GM23338 (cell line): ENCODE data around the gene COL25A1. TPM values are rescaled to one million over a fixed set of nuclear protein-coding genes. Genes with fewer than 3 reads are reported as not detected.
A peak's percentile ranks its signal among the peaks of the same experiment; 100 is the strongest.

Experiments used
- ATAC-seq: fragments of 200-7000 bp; cut with Tn5 transposase; 3 replicates; pipeline ENCODE4 v1.9.1; 2020
- DNase-seq: peaks from one replicate; pipeline ENCODE4 v3.0.0-alpha.2; 2015; ENCODE audit warnings: low spot score
- H2AFZ ChIP-seq: fragments of 200-600 bp; sonication (generic); 2 replicates; pipeline ENCODE4 v1.8.0; 2016; ENCODE audit warnings: antibody characterized with exemption, mild to moderate bottlenecking, moderate library complexity
- H3F3A ChIP-seq: fragments of 200-600 bp; sonication (generic); replicated peaks from 2 replicates; pipeline ENCODE4 v1.8.0; 2017; ENCODE audit warnings: antibody characterized with exemption, mixed run types, low read depth
- H3K27ac ChIP-seq: fragments of 200-600 bp; sonication (generic); 2 replicates; pipeline ENCODE4 v1.6.1; 2016; ENCODE audit warnings: low read depth
- H3K27me3 ChIP-seq: fragments of 200-600 bp; sonication (generic); 2 replicates; pipeline ENCODE4 v1.8.0; 2016; ENCODE audit warnings: mild to moderate bottlenecking, mixed run types, moderate library complexity; ENCODE audit not compliant: insufficient read depth
- H3K36me3 ChIP-seq: fragments of 200-600 bp; sonication (generic); 2 replicates; pipeline ENCODE4 v1.8.0; 2016; ENCODE audit warnings: mild to moderate bottlenecking; ENCODE audit not compliant: insufficient read depth
- H3K4me1 ChIP-seq: fragments of 200-600 bp; sonication (generic); 2 replicates; pipeline ENCODE4 v1.8.0; 2016; ENCODE audit warnings: mild to moderate bottlenecking, moderate library complexity; ENCODE audit not compliant: insufficient read depth
- H3K4me2 ChIP-seq: fragments of 200-600 bp; sonication (generic); 2 replicates; pipeline ENCODE4 v1.7.1; 2017; ENCODE audit warnings: mixed run types
- H3K4me3 ChIP-seq: fragments of 200-600 bp; sonication (generic); 2 replicates; pipeline ENCODE4 v1.6.1; 2016; ENCODE audit warnings: mixed run types
- H3K79me2 ChIP-seq: fragments of 200-600 bp; sonication (generic); replicated peaks from 2 replicates; pipeline ENCODE4 v1.8.0; 2017; ENCODE audit warnings: mild to moderate bottlenecking; ENCODE audit not compliant: insufficient read depth
- H3K9me2 ChIP-seq: fragments of 200-600 bp; sonication (generic); 2 replicates; pipeline ENCODE4 v1.8.0; 2017; ENCODE audit not compliant: insufficient read depth
- H4K20me1 ChIP-seq: fragments of 200-600 bp; sonication (generic); replicated peaks from 2 replicates; pipeline ENCODE4 v1.8.0; 2017; ENCODE audit warnings: mild to moderate bottlenecking; ENCODE audit not compliant: insufficient read depth
- H3K27ac Mint-ChIP-seq: 2 replicates; pipeline ENCODE4 v1.8.0; 2020; ENCODE audit warnings: inconsistent platforms, mild to moderate bottlenecking, moderate library complexity, mixed read lengths
- H3K27me3 Mint-ChIP-seq: 3 replicates; pipeline ENCODE4 v1.8.0; 2022; ENCODE audit warnings: low read depth, mild to moderate bottlenecking, moderate library complexity, mixed read lengths, inconsistent platforms; ENCODE audit not compliant: insufficient read depth, poor library complexity
- H3K36me3 Mint-ChIP-seq: 3 replicates; pipeline ENCODE4 v1.8.0; 2021; ENCODE audit warnings: low read depth, mild to moderate bottlenecking, inconsistent platforms, moderate library complexity, mixed read lengths
- H3K4me1 Mint-ChIP-seq: 3 replicates; pipeline ENCODE4 v1.8.0; 2020; ENCODE audit warnings: mild to moderate bottlenecking, inconsistent platforms, mixed read lengths
- H3K4me3 Mint-ChIP-seq: 3 replicates; pipeline ENCODE4 v1.8.0; 2021; ENCODE audit warnings: moderate library complexity, mild to moderate bottlenecking, inconsistent platforms, mixed read lengths
- H3K9me3 Mint-ChIP-seq: 3 replicates; pipeline ENCODE4 v1.8.0; 2020; ENCODE audit warnings: moderate library complexity, mild to moderate bottlenecking, inconsistent platforms, mixed read lengths
- CREB1 ChIP-seq: fragments of 250-450 bp; sonication (Bioruptor Pico); IDR thresholded peaks from 2 replicates; pipeline ENCODE4 v1.5.0; 2020; ENCODE audit warnings: low read depth, mild to moderate bottlenecking, moderate library complexity
- CTCF ChIP-seq, 2 experiments: fragments of 200-600 bp in 1 of 2; sonication (generic) in 1 of 2; conservative IDR thresholded peaks; 2 replicates each; pipeline versions ENCODE4 v1.5.1 to v1.6.1; 2016 to 2017; ENCODE audit warnings: antibody characterized with exemption in 2 of 2, low read depth in 2 of 2, mild to moderate bottlenecking in 2 of 2, moderate library complexity in 1 of 2
- ETS1 ChIP-seq: IDR thresholded peaks from 2 replicates; pipeline ENCODE4 v1.6.1; 2016; ENCODE audit warnings: antibody characterized with exemption
- EZH2 ChIP-seq: fragments of 200-600 bp; sonication (generic); IDR thresholded peaks from one replicate; pipeline ENCODE4 v1.8.0; 2017; ENCODE audit warnings: antibody characterized with exemption, mild to moderate bottlenecking, low read depth; ENCODE audit not compliant: unreplicated experiment
- EZH2phosphoT487 ChIP-seq: fragments of 200-600 bp; sonication (generic); IDR thresholded peaks from one replicate; pipeline ENCODE4 v1.8.1; 2018; ENCODE audit warnings: antibody characterized with exemption; ENCODE audit not compliant: unreplicated experiment
- JUNB ChIP-seq: IDR thresholded peaks from one replicate; pipeline ENCODE4 v1.6.1; 2016; ENCODE audit warnings: antibody characterized with exemption; ENCODE audit not compliant: unreplicated experiment
- NANOG ChIP-seq: IDR thresholded peaks from 2 replicates; pipeline ENCODE4 v1.6.1; 2016; ENCODE audit warnings: antibody characterized with exemption, borderline replicate concordance
- POLR2AphosphoS5 ChIP-seq: IDR thresholded peaks from 2 replicates; pipeline ENCODE4 v1.6.1; 2016; ENCODE audit warnings: antibody characterized with exemption, low read depth
- REST ChIP-seq: IDR thresholded peaks from one replicate; pipeline ENCODE4 v1.6.1; 2018; ENCODE audit warnings: antibody characterized with exemption; ENCODE audit not compliant: unreplicated experiment
- STAT1 ChIP-seq: IDR thresholded peaks from one replicate; pipeline ENCODE4 v1.6.1; 2016; ENCODE audit warnings: antibody characterized with exemption; ENCODE audit not compliant: unreplicated experiment
- ZNF114 ChIP-seq: fragments of 250-450 bp; sonication (Bioruptor Pico); IDR thresholded peaks from 2 replicates; pipeline ENCODE4 v1.5.0; 2020; ENCODE audit warnings: mild to moderate bottlenecking, moderate library complexity
- ZNF331 ChIP-seq: fragments of 250-450 bp; sonication (Bioruptor Pico); IDR thresholded peaks from 2 replicates; pipeline ENCODE4 v1.5.0; 2020; ENCODE audit warnings: low read depth, mild to moderate bottlenecking, moderate library complexity
- ZNF462 ChIP-seq: fragments of 250-450 bp; sonication (Bioruptor Pico); IDR thresholded peaks from 2 replicates; pipeline ENCODE4 v1.5.0; 2020; ENCODE audit warnings: mild to moderate bottlenecking, moderate library complexity
- polyA plus RNA-seq: library from polyadenylated mRNA; unstranded; fragments of >200 nt; fragmentation: Nextera tagmentation; extraction: Ambion mirVana; gene quantifications from 2 replicates; pipeline ENCODE4 v1.2.1, GENCODE V29; 2016
- total RNA-seq: library from RNA; depleted of rRNA; stranded (reverse); fragments of >200 nt; shearing (Covaris generic); gene quantifications from 2 replicates; pipeline ENCODE4 v1.2.3, GENCODE V29; 2014

COL25A1 gene
- total and polyA plus RNA-seq, 2 experiments from 2014 or later: 3.9 to 5.6 TPM

GRCh38 chr4:109207061-109207460 lies 95.4 kb downstream of the COL25A1 start:
- Histone ChIP-seq H3K9me2 (no peaks in the 10 kb centered on the region), H3K36me3 (no peaks in the 10 kb centered on the region), H4K20me1 (no peaks in the 10 kb centered on the region), H2AFZ (no peak overlapping the region), H3F3A (no peaks in the 10 kb centered on the region), H3K79me2 (no peaks in the 10 kb centered on the region), H3K27me3 (no peaks in the 10 kb centered on the region), H3K4me3 (no peak overlapping the region), H3K4me2 (no peak overlapping the region), H3K27ac (no peak overlapping the region), H3K4me1 (no peaks in the 10 kb centered on the region)
- 0 out of 3 replicates have a peak, but pooled peaks have one; percentile 22 for ATAC-seq
- no peaks in the 10 kb centered on the region for H3K36me3 Mint-ChIP-seq
- DNase-seq: no peak
- no peak overlapping the region for H3K4me3 Mint-ChIP-seq
- H3K9me3 Mint-ChIP-seq: no peaks in the 10 kb centered on the region
- H3K27me3 Mint-ChIP-seq: no peaks in the 10 kb centered on the region
- peaks cover 24% of the 10 kb centered on the region; the same call in 2 of the 3 replicates for H3K4me1 Mint-ChIP-seq
- TF ChIP-seq CTCF (conservative IDR thresholded peaks at IDR 0.05; ENCODE audit: low read depth in 2 of 2) (no peak), POLR2AphosphoS5 (no peak), EZH2 (no peak), REST (no peak), JUNB (no peak), NANOG (no peak), CREB1 (no peak), ZNF331 (CRISPR knock-in tag) (no peak), ZNF114 (CRISPR knock-in tag) (no peak), EZH2phosphoT487 (no peak), ETS1 (no peak), ZNF462 (CRISPR knock-in tag) (no peak), STAT1 (no peak)
- H3K27ac Mint-ChIP-seq: no peak overlapping the region
